Measurements from ENCODE around the gene RNF8.
A peak's percentile ranks its signal among the peaks of the same experiment; 100 is the strongest.

The RNF8 gene

DNA sequence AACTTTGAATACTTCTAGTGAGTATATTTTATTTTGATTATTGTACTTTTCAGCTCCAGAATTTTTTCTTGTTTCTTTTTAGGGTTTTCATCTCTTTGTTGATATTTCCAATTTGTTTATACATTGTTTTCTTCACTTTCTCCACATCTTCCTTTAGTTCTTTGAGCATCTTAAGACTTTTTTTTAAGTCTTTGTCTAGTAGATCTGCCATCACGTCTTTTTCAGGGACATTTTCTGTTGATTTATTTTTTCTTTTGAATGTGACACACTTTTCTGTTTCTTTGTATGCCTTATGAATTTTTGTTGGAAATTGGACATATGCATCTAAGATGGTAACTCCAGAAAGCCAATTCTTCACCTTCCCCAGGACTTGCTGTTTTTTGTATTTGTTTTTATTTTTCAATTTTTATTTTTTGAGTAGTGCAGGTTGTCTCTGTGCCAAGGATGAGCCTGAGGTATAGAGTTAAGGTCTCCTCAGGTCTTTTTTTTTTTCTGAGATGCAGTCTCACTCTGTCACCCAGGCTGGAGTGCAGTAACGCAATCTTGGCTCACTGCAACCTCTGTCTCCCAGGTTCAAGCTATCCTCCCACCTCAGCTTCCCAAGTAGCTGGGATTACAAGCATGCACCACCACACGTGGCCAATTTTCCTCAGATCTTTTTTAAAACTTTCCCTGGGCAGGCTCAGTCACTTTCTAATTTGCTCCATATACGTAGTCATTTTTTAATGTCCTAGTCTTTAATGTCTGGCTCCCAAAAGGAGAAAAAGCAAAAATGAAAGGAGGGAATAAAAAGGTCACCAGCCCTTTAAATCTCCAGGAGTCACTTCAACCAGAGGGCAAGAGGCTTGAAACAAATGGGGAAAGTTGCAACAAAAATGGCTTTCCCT lies 72.5 kb downstream of the RNF8 start:
- Histone ChIP-seq H3K36me3 (replicated peaks; ENCODE audit: insufficient read depth, low read length) (no peaks in the 10 kb centered on the region), H2AFZ (ENCODE audit: low read length) (no peak overlapping the region), H3K9me2 (replicated peaks; ENCODE audit: insufficient read depth, low read length) (no peaks in the 10 kb centered on the region), H3K4me3 (ENCODE audit: low read length) (no peak overlapping the region), H3K79me2 (ENCODE audit: low read length) (no peaks in the 10 kb centered on the region), H3K4me2 (ENCODE audit: low read depth, low read length) (no peak overlapping the region), H3K27me3 (replicated peaks; ENCODE audit: insufficient read depth, low read length) (no peaks in the 10 kb centered on the region), H3K9ac (ENCODE audit: low read length) (no peak overlapping the region), H3K4me1 (ENCODE audit: low read length) (peaks cover 5% of the 10 kb centered on the region; the same call in 1 of the 2 replicates), H3K27ac (ENCODE audit: low read length) (no peak overlapping the region), H4K20me1 (ENCODE audit: insufficient read depth, low read length) (no peaks in the 10 kb centered on the region), H3K9me3 (replicated peaks; ENCODE audit: insufficient read depth, low read length) (no peaks in the 10 kb centered on the region), H3F3A (ENCODE audit: insufficient read depth, low read length) (no peaks in the 10 kb centered on the region)
- TF ChIP-seq, protein P1, sequence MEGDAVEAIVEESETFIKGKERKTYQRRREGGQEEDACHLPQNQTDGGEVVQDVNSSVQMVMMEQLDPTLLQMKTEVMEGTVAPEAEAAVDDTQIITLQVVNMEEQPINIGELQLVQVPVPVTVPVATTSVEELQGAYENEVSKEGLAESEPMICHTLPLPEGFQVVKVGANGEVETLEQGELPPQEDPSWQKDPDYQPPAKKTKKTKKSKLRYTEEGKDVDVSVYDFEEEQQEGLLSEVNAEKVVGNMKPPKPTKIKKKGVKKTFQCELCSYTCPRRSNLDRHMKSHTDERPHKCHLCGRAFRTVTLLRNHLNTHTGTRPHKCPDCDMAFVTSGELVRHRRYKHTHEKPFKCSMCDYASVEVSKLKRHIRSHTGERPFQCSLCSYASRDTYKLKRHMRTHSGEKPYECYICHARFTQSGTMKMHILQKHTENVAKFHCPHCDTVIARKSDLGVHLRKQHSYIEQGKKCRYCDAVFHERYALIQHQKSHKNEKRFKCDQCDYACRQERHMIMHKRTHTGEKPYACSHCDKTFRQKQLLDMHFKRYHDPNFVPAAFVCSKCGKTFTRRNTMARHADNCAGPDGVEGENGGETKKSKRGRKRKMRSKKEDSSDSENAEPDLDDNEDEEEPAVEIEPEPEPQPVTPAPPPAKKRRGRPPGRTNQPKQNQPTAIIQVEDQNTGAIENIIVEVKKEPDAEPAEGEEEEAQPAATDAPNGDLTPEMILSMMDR (IDR thresholded peaks at IDR 0.05; ENCODE audit: low read length), result no peak
- TF ChIP-seq EZH2 (optimal IDR thresholded peaks at IDR 0.05; ENCODE audit: low read depth, low read length) (no peak), EZH2phosphoT487 (IDR thresholded peaks at IDR 0.05; ENCODE audit: low read length) (no peak)
- no peak for DNase-seq

DNA sequence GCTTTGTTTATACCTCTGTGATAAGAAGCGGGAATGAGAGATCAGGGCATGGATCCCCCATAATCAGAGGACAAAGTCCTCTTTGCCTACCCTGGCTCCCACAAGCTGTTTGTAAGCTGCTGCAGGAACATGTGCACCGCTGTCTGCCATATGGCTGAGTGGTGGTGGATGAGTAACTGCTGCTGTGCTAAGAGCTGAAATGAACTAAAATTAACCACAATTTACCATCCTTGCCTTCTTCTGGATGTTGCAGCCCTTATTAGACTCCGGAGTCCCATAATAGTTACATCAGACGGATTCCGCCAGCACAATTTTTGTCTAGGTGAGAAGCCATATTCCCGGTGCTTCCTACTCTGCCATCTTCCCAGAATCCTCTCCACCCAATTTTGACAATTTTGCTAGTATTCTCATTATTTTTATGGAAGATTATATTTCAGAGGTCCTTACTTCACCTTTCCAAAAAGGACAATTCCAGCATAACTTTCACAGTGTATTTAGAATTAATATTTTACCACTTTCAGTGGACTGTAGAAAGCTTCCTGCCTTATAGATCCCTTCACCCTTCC lies 73.2 kb downstream of the RNF8 start:
- no peak for TF ChIP-seq EZH2 (optimal IDR thresholded peaks at IDR 0.05; ENCODE audit: low read depth, low read length)
- TF ChIP-seq, protein P1 (IDR thresholded peaks at IDR 0.05; ENCODE audit: low read length), result no peak
- no peak for TF ChIP-seq EZH2phosphoT487 (IDR thresholded peaks at IDR 0.05; ENCODE audit: low read length)
- H3K9me2 ChIP-seq (replicated peaks; ENCODE audit: insufficient read depth, low read length), result no peaks in the 10 kb centered on the region
- H2AFZ ChIP-seq (ENCODE audit: low read length), result no peak overlapping the region
- H3K9ac ChIP-seq (ENCODE audit: low read length), result no peak overlapping the region
- no peaks in the 10 kb centered on the region for H3K27me3 ChIP-seq (replicated peaks; ENCODE audit: insufficient read depth, low read length)
- H4K20me1 ChIP-seq (ENCODE audit: insufficient read depth, low read length), result no peaks in the 10 kb centered on the region
- peaks cover 5% of the 10 kb centered on the region for H3K4me1 ChIP-seq (ENCODE audit: low read length)
- H3K4me2 ChIP-seq (ENCODE audit: low read depth, low read length), result no peak overlapping the region
- no peaks in the 10 kb centered on the region for H3K79me2 ChIP-seq (ENCODE audit: low read length)
- no peak overlapping the region for H3K4me3 ChIP-seq (ENCODE audit: low read length)
- no peaks in the 10 kb centered on the region for H3K9me3 ChIP-seq (replicated peaks; ENCODE audit: insufficient read depth, low read length)
- H3K27ac ChIP-seq (ENCODE audit: low read length), result no peak overlapping the region
- H3F3A ChIP-seq (ENCODE audit: insufficient read depth, low read length), result no peaks in the 10 kb centered on the region
- H3K36me3 ChIP-seq (replicated peaks; ENCODE audit: insufficient read depth, low read length), result no peaks in the 10 kb centered on the region
- DNase-seq, result no peak

DNA sequence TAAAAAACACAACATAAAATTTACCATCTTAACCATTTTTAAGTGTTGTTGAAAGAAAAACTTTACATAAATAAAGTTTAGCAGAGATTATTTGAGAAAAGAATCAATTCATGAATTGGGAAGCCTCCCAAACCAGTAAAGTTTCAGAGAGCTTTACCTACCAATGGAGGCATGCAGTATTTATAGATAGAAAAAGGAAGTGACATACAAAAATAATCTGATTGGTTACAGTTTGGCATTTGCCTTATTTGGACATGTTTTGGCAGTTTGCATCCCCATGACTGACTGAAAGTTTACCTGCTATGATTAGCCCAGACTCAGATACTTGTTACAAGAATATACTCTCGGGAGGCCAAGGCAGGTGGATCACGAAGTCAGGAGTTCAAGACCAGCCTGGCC lies 75.6 kb downstream of the RNF8 start:
- Histone ChIP-seq H3F3A (ENCODE audit: insufficient read depth, low read length) (peaks cover 16% of the 10 kb centered on the region), H3K9ac (ENCODE audit: low read length) (no peak overlapping the region), H3K27me3 (replicated peaks; ENCODE audit: insufficient read depth, low read length) (no peaks in the 10 kb centered on the region), H3K4me3 (ENCODE audit: low read length) (no peak overlapping the region), H3K36me3 (replicated peaks; ENCODE audit: insufficient read depth, low read length) (no peaks in the 10 kb centered on the region), H3K4me1 (ENCODE audit: low read length) (peaks cover 9% of the 10 kb centered on the region), H3K9me2 (replicated peaks; ENCODE audit: insufficient read depth, low read length) (no peaks in the 10 kb centered on the region), H3K79me2 (ENCODE audit: low read length) (peaks cover 11% of the 10 kb centered on the region), H2AFZ (ENCODE audit: low read length) (peak overlapping the region; percentile 15; the same call in 1 of the 2 replicates), H3K4me2 (ENCODE audit: low read depth, low read length) (no peak overlapping the region), H3K9me3 (replicated peaks; ENCODE audit: insufficient read depth, low read length) (no peaks in the 10 kb centered on the region), H4K20me1 (ENCODE audit: insufficient read depth, low read length) (no peaks in the 10 kb centered on the region), H3K27ac (ENCODE audit: low read length) (peak overlapping the region; percentile 28; the same call in 1 of the 2 replicates)
- TF ChIP-seq EZH2phosphoT487 (IDR thresholded peaks at IDR 0.05; ENCODE audit: low read length) (no peak), EZH2 (optimal IDR thresholded peaks at IDR 0.05; ENCODE audit: low read depth, low read length) (no peak)
- TF ChIP-seq, protein P1 (IDR thresholded peaks at IDR 0.05; ENCODE audit: low read length), result no peak
- DNase-seq, result peak; percentile 75
